AG09319 (cell line): Measurements from ENCODE around the gene UCN.

Experiments used
- DNase-seq: peaks from one replicate; pipeline ENCODE4 v3.0.0-alpha.2; 2010; ENCODE audit warnings: low read depth; ENCODE audit errors: extremely low read depth
- TF ChIP-seq, protein P1 (sequence below): IDR thresholded peaks from 2 replicates; pipeline ENCODE4 v1.5.1; 2011; ENCODE audit warnings: low read depth, mild to moderate bottlenecking, inconsistent platforms, low read length, moderate library complexity

The UCN gene

DNA sequence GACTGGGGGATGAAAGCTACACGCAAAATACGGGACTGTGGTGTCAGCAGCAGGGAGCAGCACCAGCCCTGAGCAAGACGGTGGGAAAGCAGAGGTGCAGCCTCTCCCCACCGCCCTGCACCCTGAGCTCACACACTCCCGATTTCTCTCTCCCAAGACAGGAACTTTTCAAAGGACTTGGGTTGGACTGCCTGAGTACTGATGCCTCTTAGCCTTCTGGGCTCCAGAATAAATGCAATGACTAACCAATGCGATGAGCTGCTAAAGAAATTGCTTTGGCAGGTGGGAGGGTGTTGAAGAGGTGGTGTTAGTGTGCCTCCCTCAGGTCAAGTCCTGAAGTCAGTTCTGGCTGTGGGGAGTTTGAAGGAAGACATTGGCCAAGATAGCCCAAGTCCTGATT, 16.4 kb downstream of the UCN start:
- TF ChIP-seq, protein P1, sequence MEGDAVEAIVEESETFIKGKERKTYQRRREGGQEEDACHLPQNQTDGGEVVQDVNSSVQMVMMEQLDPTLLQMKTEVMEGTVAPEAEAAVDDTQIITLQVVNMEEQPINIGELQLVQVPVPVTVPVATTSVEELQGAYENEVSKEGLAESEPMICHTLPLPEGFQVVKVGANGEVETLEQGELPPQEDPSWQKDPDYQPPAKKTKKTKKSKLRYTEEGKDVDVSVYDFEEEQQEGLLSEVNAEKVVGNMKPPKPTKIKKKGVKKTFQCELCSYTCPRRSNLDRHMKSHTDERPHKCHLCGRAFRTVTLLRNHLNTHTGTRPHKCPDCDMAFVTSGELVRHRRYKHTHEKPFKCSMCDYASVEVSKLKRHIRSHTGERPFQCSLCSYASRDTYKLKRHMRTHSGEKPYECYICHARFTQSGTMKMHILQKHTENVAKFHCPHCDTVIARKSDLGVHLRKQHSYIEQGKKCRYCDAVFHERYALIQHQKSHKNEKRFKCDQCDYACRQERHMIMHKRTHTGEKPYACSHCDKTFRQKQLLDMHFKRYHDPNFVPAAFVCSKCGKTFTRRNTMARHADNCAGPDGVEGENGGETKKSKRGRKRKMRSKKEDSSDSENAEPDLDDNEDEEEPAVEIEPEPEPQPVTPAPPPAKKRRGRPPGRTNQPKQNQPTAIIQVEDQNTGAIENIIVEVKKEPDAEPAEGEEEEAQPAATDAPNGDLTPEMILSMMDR = no peak
- DNase-seq = no peak

DNA sequence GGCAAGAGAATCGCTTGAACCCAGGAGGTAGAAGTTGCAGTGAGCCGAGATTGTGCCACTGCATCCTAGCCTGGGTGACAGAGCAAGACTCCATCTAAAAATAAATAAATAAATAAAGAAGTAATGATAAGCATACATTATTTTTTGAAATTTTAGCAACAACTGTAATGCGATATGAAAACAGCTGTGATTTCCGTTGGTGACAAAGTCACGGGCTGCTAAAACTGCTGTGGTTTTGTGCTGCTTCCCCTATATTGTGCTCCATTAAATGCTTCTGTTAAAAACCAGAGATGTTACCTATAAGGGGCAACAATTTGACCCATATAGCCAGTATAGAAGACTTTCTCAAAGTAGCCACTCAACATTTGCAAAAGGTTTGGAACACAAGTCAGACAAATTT, 17.7 kb downstream of the UCN start:
- no peak for DNase-seq
- TF ChIP-seq, protein P1 = no peak

DNA sequence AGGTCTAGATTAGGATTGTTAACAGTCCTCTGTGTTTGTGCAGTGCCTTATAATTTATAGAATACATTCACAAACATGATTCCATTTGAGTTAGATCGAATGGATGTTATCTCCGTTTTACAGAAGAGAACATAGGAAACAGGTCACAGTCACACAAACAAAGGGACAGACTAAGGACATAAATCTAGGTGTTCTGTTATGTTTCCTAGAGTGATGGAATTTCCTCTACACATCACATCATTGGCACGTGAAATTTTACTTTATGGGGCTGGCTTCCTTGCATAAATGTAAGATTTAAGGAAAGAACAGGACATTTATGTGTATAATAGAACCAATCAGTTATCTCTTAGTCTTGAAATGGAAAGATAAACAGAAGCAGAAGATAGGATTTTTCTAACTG, 19.6 kb downstream of the UCN start:
- no peak for DNase-seq
- TF ChIP-seq, protein P1 = no peak

DNA sequence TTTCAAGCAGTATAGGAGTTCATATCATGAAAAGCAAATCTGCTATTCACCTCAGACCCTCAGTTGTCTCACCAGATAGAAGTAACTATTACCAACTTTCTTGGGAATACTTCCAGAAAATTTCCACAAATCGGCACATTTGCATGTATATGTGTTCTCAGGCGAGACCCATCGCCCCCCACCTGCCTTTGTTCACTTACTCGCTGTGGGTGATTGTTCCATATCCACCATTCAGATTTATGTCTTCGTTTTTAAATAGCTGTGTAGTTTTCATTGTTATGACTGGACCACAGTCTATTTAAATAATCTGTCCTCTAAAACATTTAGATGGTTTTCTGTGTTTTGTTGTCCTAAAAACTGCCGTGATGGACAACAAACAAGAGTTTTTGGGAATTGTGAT, 22.8 kb downstream of the UCN start:
- DNase-seq = no peak
- TF ChIP-seq, protein P1 = no peak

DNA sequence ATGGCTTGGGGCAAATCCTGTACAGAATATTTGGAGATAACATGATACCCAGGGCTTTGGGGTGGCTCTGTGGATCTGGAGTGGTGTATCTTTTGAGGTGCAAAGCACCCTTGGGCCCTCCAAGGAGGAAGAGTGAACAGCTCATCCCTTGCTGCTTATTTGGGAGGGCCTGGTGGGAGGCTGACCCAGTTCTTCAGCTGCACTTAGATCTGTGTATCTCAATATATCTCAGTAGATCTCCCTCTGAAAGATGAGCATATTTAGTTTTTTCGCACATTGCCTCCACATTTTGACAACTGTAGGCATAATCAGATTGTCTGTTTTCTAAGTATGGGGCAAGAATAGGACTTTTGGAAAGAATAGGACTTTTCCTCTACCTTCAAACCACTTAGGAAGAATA, 23.2 kb downstream of the UCN start:
- TF ChIP-seq, protein P1 = no peak
- DNase-seq = no peak

DNA sequence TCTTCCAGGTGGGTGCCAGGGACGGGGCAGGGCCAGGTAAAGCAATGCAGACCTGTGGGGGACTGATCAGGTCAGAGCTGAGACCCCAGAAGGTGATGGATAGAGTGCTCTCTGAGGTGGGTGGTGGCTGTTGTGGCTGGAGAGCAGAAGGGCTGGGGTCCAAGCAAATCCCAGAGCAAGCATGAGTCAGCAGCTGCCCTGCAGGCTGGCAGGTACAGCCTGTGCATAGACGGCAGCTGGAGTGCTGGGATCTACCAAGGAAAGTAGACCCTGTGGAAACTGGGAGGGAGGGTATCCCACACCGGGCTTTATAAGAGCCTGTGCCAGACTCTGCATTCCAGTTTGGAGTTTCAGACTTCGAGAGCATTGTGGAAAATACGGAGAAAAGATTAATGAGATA, 25.4 kb downstream of the UCN start:
- TF ChIP-seq, protein P1 = no peak
- no peak for DNase-seq

DNA sequence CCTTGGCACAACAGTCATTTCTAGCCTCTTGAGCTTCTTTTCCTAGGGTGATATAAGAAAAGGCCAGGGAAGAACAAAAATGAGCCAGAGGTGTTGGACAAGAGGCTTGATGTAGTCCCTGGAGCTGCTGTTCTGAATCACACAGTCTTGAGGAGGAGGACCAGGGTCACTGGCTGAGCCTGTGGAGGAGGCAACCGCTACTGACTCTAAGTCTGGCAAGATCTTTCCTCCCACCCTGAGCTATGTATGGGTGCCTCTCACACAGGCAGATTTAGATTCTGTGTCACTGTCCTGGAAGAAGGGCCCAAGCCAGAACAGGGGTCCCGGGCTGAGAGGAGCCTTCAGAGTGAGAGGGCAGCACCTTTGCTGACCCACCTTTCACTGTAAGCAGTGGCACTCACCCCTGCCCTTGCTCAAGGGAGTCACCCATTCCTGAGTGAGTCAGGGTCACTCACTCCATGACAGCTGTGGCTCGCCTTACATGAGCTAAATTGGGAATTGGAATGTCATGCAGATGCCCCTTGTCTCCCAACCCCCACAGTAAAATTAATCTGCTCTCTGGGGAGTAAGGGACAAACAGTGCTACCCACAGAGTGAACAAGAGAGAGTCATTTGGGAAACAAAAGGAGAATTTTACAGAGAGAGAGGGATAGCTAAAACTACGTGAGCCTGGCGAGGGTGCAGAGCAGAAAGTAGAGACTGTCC, 26.2 kb downstream of the UCN start, which contains the start of gene TRIM54:
Gene TRIM54, plus strand, starts transcription at position 575 of the 705 bp plus-strand sequence. CDS start 303 bp downstream, outside the sequence.
- TF ChIP-seq, protein P1 = no peak

More for the DNA sequence above, 26.2 kb downstream of the UCN start, which contains the start of gene TRIM54:
- DNase-seq = no peak
